ENCODE measurements around the gene SLIT3. TPM values are rescaled to one million over a fixed set of nuclear protein-coding genes. Genes with fewer than 3 reads are reported as not detected.

Gene SLIT3
- total RNA-seq, 1 experiment from 2014 or later = 2.0 TPM

GRCh38 chr5:169305366-169305765 lies 4.4 kb upstream of the SLIT3 start:
- no peak for DNase-seq
- no peaks in the 10 kb centered on the region for H3K36me3 ChIP-seq
- no peaks in the 10 kb centered on the region for H3K4me1 ChIP-seq
- H3K4me3 ChIP-seq = no peak overlapping the region
- H3K27ac ChIP-seq = no peak overlapping the region
- peaks cover 12% of the 10 kb centered on the region; the same call in 1 of the 2 replicates for H3K27me3 ChIP-seq
- H3K9me3 ChIP-seq (replicated peaks) = no peaks in the 10 kb centered on the region

- Histone ChIP-seq H3K36me3 (no peaks in the 10 kb centered on the region), H3K9me3 (replicated peaks) (no peaks in the 10 kb centered on the region), H3K4me1 (no peaks in the 10 kb centered on the region), H3K27ac (no peak overlapping the region), H3K27me3 (peaks cover 12% of the 10 kb centered on the region; the same call in 1 of the 2 replicates), H3K4me3 (no peak overlapping the region)
- no peak for DNase-seq
These were observed 3.2 kb upstream of the SLIT3 start for GRCh38 chr5:169304175-169304574.

- H3K9me3 ChIP-seq (replicated peaks) = no peaks in the 10 kb centered on the region
- H3K27me3 ChIP-seq = peaks cover 12% of the 10 kb centered on the region; the same call in 1 of the 2 replicates
- H3K36me3 ChIP-seq = no peaks in the 10 kb centered on the region
- H3K27ac ChIP-seq = no peak overlapping the region
- no peaks in the 10 kb centered on the region for H3K4me1 ChIP-seq
- no peak overlapping the region for H3K4me3 ChIP-seq
- no peak for DNase-seq
These were observed 2.2 kb upstream of the SLIT3 start for GRCh38 chr5:169303119-169303515.

DNA sequence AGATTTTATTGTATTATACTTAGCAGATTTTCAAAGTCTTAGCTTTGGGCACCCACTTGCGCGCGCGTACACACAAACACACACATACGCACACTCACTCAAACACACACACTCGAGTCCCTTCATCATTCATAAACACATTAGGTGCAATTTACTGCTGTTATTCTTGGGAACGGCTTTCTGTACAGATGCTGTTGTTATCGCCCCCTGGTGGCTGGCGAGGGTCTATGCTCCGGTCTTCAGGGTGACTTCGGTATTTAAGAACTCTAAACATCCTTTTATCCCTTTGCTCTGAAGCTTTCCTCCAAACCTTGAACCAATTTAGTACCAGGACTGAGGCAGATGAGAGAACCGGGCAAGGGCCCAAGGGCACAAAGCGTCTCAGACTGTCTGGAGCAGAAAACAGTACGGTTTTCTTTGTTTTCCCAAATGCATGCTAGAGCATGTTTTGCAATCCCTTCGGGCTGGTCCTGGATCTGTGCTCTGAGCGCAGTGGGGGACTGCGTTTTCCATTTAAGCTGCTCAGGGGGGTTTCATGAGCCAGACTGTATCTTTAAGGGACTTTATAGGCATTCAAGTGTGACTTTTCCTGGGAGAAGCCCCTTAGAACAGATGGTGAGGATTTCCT lies 1.7 kb upstream of the SLIT3 start:
- no peaks in the 10 kb centered on the region for H3K36me3 ChIP-seq
- no peak overlapping the region for H3K27ac ChIP-seq
- H3K9me3 ChIP-seq (replicated peaks) = no peaks in the 10 kb centered on the region
- H3K4me3 ChIP-seq = no peak overlapping the region
- DNase-seq = peak; percentile 47 to 75
- H3K4me1 ChIP-seq = no peaks in the 10 kb centered on the region
- peaks cover 12% of the 10 kb centered on the region; the same call in 1 of the 2 replicates for H3K27me3 ChIP-seq

DNA sequence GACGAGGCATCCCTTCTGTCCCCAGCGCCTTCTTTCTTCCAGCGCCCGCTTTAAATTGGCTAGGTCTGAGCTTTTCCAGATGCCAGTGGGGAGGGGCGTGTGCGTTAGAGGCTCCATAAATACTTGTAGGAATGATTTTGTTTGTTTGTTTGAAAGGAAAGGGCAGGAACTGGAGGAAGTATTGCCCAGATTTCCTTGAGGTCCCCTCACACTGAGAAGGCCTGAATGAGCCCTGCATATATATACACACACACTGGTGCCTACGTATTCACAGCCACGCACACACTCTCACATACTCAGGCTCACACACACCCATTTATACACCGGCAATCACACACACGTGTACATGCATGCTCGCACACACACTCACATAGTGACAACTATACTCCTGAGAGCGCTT lies 1.0 kb upstream of the SLIT3 start:
- H3K27ac ChIP-seq = no peak overlapping the region
- no peaks in the 10 kb centered on the region for H3K9me3 ChIP-seq (replicated peaks)
- peaks cover 12% of the 10 kb centered on the region; the same call in 1 of the 2 replicates for H3K27me3 ChIP-seq
- no peak for DNase-seq
- H3K36me3 ChIP-seq = no peaks in the 10 kb centered on the region
- H3K4me3 ChIP-seq = no peak overlapping the region
- H3K4me1 ChIP-seq = no peaks in the 10 kb centered on the region

GRCh38 chr5:169301386-169301934 lies 521 bp upstream of the SLIT3 start:
- Histone ChIP-seq H3K27me3 (peaks cover 9% of the 10 kb centered on the region; the same call in 1 of the 2 replicates), H3K36me3 (no peaks in the 10 kb centered on the region), H3K4me1 (no peaks in the 10 kb centered on the region), H3K9me3 (replicated peaks) (no peaks in the 10 kb centered on the region), H3K4me3 (no peak overlapping the region), H3K27ac (no peak overlapping the region)
- DNase-seq = no peak

- H3K4me3 ChIP-seq = no peak overlapping the region
- DNase-seq = no peak
- H3K4me1 ChIP-seq = no peaks in the 10 kb centered on the region
- no peaks in the 10 kb centered on the region for H3K36me3 ChIP-seq
- H3K9me3 ChIP-seq (replicated peaks) = no peaks in the 10 kb centered on the region
- H3K27me3 ChIP-seq = peaks cover 12% of the 10 kb centered on the region
- no peak overlapping the region for H3K27ac ChIP-seq
These were observed 1.1 kb downstream of the SLIT3 start for GRCh38 chr5:169299663-169300467.

GRCh38 chr5:169299191-169299662 lies 1.7 kb downstream of the SLIT3 start:
- H3K36me3 ChIP-seq = no peaks in the 10 kb centered on the region
- peaks cover 12% of the 10 kb centered on the region for H3K27me3 ChIP-seq
- H3K27ac ChIP-seq = no peak overlapping the region
- no peaks in the 10 kb centered on the region for H3K4me1 ChIP-seq
- DNase-seq = no peak
- H3K4me3 ChIP-seq = no peak overlapping the region
- no peaks in the 10 kb centered on the region for H3K9me3 ChIP-seq (replicated peaks)

- H3K27ac ChIP-seq = no peak overlapping the region
- no peaks in the 10 kb centered on the region for H3K9me3 ChIP-seq (replicated peaks)
- H3K4me3 ChIP-seq = no peak overlapping the region
- no peaks in the 10 kb centered on the region for H3K36me3 ChIP-seq
- no peaks in the 10 kb centered on the region for H3K4me1 ChIP-seq
- no peak for DNase-seq
- H3K27me3 ChIP-seq = peaks cover 12% of the 10 kb centered on the region
These were observed 2.7 kb downstream of the SLIT3 start for GRCh38 chr5:169298193-169298592.

DNA sequence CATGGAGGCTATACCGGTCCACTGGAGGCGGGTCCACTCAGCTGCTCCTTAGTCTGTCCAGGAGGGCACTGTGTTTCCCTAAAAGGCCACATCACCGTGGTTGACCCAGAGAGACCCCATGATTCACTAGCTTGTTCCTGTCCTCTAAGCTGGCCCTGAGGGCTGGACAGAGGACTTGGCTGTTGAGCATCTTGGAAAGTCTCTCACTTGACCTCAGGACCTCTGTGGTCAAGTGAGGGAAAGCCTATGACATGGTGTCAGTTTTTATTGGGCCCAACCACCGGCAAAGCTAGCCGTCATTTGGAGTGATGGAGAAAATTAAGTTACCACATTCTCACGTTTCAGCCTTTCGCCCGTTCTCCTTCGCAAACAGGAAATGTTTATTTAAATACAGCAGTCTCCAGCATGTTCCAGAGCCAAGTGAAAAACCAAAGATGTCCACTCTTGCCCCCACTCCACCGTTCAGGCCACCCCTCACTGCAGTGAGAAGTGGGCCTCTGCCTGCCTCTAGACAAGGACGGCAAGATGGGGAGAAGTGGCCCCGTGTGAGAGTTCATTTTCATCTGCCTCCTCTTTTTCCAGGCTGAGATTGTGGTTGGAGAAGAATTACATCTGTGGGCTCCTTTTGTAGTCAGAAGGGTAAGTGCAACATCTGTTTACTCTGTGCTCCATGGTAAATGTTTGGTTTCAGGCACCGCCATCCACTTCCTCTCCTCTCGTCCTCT lies 4.4 kb downstream of the SLIT3 start:
- no peak overlapping the region for H3K27ac ChIP-seq
- H3K4me3 ChIP-seq = no peak overlapping the region
- no peaks in the 10 kb centered on the region for H3K4me1 ChIP-seq
- H3K9me3 ChIP-seq (replicated peaks) = no peaks in the 10 kb centered on the region
- H3K36me3 ChIP-seq = no peaks in the 10 kb centered on the region
- H3K27me3 ChIP-seq = peaks cover 4% of the 10 kb centered on the region; the same call in 1 of the 2 replicates
- peak in 1 of 2 experiments; percentile 4 for DNase-seq

DNA sequence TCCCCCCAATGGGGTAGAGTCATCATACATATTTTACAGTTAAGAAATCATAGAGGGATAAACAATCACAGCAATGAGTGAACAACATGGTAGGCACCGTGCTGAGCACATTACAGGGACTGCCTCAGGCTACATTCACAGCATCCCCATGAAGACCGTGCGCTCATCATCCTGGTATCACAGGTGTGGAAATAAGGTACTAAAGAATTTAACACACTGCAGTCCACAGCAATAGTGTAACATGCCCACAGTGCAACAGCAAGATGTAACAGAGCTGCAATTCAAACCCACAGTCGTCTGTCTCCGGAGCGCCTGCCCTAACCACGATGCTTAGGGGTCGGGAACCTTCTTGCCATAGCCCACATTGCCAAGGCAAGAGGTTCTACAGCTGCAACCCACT lies 5.6 kb downstream of the SLIT3 start:
- DNase-seq = no peak
- Histone ChIP-seq H3K27me3 (peaks cover 4% of the 10 kb centered on the region; the same call in 1 of the 2 replicates), H3K27ac (no peak overlapping the region), H3K36me3 (no peaks in the 10 kb centered on the region), H3K9me3 (replicated peaks) (no peaks in the 10 kb centered on the region), H3K4me3 (no peak overlapping the region), H3K4me1 (no peaks in the 10 kb centered on the region)

DNA sequence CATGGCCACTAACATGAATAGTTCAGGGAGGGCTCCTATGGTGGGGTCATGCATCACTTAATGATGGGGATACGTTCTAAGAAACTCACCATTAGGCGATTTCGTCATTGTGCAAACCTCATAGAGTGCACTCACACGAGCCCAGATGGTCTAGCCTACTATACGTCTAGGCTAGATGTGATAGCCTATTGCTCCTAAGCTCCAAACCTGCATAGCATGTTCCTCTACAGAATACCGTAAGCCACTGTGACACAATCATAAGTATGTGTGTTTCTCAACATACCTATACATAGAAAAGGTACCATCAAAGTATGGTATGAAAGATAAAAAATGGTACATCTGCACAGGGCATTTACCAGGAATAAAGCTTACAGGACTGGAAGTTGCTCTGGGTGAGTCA lies 6.3 kb downstream of the SLIT3 start:
- no peak for DNase-seq
- Histone ChIP-seq H3K4me3 (no peak overlapping the region), H3K36me3 (no peaks in the 10 kb centered on the region), H3K27ac (no peak overlapping the region), H3K4me1 (no peaks in the 10 kb centered on the region), H3K27me3 (peaks cover 4% of the 10 kb centered on the region; the same call in 1 of the 2 replicates), H3K9me3 (replicated peaks) (no peaks in the 10 kb centered on the region)

DNA sequence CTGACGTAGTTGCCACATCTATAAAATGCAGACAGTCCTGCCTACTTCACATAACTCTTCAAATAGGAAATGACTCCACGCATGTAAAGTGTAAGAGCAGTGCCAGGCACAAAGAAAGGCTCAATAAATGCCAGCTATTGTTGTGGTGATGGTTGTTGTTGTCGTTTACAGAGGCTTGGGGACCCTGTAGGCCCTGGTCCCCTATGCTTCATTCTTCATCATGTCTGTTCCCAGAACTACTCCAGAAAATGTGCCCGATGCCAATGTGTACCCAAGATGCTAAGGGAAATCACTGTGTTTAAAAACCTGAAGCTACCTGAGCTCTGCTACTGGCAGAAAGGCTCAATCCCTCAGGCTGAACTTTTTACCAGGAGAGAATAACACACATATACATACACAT lies 9.1 kb downstream of the SLIT3 start:
- Histone ChIP-seq H3K27me3 (peaks cover 4% of the 10 kb centered on the region; the same call in 1 of the 2 replicates), H3K27ac (no peak overlapping the region), H3K4me1 (no peaks in the 10 kb centered on the region), H3K9me3 (replicated peaks) (no peaks in the 10 kb centered on the region), H3K4me3 (no peak overlapping the region), H3K36me3 (no peaks in the 10 kb centered on the region)
- no peak for DNase-seq

DNA sequence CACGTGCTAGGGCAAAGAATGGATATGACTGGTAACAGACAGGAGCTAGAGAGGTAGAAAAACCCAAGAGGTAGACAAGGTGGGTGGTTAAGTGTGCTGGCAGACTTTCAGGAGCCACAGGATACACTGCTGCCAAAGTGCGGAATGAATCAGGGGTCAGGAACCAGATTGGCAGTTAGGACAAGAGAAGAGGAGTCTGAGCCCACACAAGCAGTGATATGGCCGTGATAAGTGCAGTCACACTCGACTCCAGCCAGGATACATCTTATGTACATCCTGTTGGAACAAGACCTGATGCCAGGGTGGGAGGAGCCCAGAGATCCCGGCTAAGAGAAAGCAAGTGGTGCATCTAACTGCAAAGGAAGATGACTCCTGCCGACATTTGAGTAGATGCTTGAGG lies 10.0 kb downstream of the SLIT3 start:
- Histone ChIP-seq H3K27me3 (peaks cover under 1% of the 10 kb centered on the region; the same call in 1 of the 2 replicates), H3K27ac (no peak overlapping the region), H3K36me3 (no peaks in the 10 kb centered on the region), H3K4me1 (no peaks in the 10 kb centered on the region), H3K4me3 (no peak overlapping the region), H3K9me3 (replicated peaks) (no peaks in the 10 kb centered on the region)
- no peak for DNase-seq
